ENCODE data around the gene ELF4.

ELF4 gene

DNA sequence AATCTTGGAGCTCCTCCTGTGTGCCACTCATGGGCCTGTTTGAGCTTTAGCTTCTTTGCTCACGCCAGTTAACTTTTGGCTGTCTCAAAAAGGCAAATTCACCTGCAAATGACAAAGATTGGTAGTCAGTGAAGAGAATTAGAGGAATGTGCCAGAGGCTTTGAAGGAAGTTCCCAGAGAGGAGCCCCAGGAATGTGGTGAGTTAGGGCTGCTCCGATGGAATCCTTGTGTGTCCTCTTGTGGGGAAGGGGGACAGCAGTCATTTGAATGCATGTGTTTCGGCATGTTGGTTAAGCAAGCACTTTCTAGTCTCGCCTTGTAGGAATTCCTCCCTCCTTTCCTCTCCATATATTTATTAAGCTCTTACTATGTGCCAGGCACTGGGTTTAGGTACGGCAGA, 62.9 kb downstream of the ELF4 start:
- DNase-seq (ENCODE audit: low read depth): no peak

DNA sequence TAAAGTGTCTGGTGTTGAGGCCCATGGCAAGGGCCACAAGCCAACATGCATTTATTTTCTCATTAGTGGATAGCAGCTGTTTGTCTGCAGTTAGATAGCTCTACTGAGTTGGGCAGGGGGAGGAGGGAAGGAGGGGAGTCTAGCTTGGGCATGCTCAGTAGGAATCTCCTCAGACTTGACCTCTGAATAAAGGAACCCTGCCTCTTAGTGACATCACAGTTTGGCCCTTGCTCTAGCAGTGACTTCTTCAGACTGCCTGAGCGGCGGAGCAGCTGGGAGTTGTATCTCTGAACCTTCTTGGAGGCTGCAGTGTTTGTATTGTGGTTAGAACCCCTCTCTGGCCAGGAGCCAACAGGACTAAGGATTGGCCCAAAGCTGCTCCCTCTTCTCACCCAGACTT, 70.5 kb downstream of the ELF4 start:
- no peak for DNase-seq (ENCODE audit: low read depth)

DNA sequence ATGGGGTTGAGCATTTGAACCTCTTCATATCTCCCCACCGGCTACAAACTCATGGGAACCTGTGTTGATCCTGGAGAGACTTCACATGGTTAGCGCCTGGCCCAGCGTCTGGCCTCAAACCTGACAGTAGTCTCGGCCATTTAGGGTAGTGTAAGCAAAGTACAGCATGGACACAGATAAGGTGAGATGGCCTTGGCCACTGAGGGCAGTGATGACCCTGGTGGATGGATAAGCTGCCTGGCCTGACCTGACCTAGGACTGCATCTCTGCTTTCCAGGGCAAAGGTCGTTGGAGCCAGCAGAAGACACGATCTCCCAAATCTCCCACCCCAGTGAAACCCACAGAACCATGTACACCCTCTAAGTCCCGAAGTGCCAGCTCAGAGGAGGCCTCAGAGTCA, 76.1 kb downstream of the ELF4 start:
- DNase-seq (ENCODE audit: low read depth): no peak

DNA sequence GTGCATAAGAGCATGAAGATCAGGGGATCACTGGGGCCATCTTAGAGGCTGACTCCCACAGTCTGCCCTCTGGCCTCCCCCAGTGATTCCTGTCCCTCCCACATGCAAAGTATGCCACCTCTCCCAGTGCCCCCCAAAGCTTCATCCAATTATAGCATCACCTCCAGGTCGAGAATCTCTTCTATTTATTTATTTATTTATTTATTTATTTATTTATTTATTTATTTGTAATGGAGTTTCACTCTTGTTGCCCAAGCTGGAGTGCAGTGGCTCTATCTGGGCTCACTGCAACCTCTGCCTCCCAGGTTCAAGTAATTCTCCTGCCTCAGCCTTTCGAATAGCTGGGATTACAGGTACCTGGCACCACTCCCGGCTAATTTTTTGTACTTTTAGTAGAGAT, 77.7 kb downstream of the ELF4 start:
- no peak for DNase-seq (ENCODE audit: low read depth)

DNA sequence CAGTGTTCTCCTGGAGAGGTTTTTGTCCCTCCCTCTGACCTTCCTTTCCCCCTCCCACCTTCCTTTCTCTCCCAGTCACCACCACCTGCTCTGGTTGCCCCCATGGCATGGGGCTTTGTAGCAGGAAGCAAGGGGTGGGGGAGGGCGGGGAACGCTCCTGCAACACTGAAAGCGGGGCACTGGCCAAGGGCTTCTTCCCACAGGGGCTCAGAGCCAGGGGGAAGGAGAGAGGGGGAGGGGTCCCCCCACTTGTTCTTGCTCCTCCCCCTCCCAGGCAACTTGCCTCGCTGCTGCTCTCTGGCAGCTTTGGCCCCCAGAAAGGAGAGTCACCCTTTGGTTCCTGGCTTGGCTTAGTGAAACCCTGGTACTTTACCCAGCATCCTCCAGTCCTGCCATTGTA, 79.5 kb downstream of the ELF4 start:
- DNase-seq (ENCODE audit: low read depth): no peak

DNA sequence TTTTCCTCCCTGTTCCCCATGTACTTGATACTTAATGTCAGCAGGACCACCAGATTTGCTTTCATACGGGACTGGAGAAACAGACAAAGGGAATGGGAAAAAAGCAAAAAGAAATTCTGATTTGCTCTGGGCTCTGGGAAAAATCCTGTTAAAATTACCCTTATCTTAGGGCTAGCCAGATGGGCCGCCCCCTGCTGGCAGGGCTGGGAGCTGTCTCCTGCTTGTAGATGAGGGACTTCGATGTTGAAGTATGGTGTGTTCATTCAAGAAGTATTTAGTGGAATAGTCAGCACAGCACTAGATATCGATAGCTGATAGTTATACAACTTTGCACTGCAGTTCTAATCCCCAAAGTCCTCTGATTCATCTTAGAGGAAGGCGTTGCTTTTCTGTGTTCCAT, 82.1 kb downstream of the ELF4 start:
- DNase-seq (ENCODE audit: low read depth): peak; percentile 20

DNA sequence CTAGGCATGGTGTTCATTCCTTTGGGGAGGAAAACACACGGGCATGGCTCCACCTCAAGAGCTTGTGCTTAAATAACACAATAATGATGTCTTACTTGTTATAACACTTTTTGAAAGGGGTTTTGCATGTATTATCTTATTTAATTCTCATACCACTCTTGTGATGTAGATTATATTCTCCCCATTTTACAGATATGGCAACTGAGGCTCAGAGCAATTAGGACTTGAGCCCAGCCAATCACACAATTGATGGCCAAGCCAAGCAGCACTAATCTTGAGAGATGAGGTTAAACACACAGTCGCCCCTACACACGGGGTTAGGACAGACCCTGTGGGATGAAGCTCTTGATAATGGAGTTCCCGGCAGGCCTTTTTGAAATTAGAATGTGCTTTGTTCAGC, 82.7 kb downstream of the ELF4 start:
- no peak for DNase-seq (ENCODE audit: low read depth)

DNA sequence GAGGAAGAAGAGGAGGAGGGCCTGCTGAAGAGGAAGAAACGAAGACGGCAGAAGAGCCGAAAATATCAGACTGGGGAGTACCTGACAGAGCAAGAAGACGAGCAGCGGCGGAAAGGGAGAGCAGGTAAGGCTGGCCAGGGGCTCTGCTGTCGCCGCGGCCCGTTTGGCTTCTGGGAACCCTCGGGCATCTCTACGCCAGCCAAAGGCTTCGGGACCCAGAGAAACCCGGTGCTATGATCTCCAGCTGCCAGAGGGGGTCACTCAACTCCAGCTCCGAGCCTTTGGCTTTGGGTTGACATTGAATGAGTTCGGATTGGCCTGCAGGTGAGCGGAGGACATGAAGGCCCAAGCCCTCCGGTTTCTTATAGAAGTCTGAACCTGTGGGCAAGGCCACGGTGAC, 85.0 kb downstream of the ELF4 start:
- no peak for DNase-seq (ENCODE audit: low read depth)

DNA sequence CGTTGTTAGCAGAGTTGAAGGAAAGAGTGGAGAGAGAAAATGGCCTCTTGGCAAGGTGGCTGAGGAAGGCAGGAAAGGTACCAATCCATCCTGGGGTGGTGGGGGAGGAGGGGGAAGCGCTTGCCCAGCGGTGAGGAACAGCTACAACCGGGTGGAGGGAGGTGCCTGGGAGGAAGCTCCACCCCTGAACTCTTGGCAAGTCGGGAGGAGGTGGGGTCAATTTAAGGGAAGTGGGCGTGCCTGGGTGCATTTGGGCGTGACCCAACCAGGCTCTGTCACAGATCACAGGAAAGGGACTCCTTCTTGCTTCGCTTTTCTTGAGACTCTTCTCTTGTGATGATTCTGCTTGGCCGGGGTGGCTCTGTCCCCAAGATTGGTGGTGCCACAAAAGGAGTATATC, 86.2 kb downstream of the ELF4 start:
- peak; percentile 52 for DNase-seq (ENCODE audit: low read depth)

DNA sequence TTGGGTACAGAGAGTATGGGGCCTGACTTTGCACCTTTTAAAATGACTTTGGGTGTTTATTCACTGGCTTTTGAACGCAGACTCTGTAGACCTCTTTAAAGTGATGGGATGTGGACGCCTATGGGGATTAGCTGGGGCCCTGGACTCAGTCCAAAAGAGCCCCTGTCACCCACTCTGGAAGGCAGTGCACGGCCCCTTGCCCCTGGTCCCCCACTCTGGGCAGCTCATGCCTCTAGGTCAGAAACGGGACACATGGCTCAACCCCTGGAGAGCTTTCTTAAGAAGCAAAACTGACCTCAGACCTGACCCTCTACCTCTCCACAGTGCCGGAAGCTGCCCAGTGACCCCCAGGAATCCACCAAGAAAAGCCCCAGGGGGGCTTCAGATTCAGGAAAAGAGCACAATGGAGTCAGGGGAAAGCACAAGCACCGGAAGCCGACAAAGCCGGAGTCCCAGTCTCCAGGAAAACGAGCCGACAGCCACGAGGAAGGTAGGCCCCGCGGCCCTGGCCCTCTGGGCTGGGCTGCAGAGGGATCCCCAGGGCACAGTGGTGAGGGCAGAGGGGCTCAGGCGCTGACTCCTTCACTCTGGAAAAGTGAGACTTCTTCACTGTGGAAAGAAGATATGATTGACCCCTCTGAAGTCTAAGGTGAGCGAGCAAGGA, 89.5 kb downstream of the ELF4 start:
- DNase-seq (ENCODE audit: low read depth): no peak

DNA sequence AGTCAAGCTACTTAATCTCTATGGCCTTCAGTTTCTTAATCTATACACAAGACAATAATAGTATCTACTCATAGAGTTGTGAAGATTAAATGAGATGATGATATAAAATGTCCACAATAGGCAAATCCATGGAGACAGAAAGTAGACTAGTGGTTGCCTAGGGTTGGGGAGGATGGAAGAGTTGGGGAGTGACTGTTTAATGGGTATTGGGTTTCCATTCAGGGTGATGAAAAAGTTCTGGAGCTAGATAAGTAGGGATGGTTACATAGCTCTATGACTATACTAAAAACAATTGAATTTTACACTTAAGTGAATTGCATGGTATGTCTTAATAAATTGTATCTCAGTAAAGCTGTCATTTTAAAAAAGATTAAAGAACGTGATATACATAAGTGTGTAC, 92.2 kb downstream of the ELF4 start:
- no peak for DNase-seq (ENCODE audit: low read depth)

DNA sequence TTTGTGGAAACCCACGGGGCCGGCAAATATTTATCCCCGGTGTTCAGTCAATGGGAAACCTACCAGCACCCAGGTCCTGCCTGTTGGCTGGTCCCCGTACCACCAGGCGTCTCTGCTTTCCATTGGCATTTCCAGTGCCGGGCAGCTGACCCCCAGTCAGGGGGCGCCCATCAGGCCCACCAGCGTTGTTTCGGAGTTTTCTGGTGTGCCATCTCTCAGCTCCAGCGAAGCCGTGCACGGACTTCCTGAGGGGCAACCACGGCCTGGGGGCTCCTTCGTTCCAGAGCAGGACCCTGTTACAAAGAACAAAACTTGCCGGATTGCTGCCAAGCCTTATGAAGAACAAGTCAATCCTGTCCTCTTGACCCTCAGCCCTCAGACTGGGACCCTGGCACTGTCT, 95.1 kb downstream of the ELF4 start:
- DNase-seq (ENCODE audit: low read depth): no peak

Measured in activated gamma-delta T cell treated with anti-CD3 and anti-CD28 coated beads, Interleukin-2, amount 50 U/mL, for 16 hours (primary cell).